IMR-90 (cell line): ENCODE data around the gene ACBD3. TPM values are rescaled to one million over a fixed set of nuclear protein-coding genes. Genes with fewer than 3 reads are reported as not detected.

Experiments
- ATAC-seq: fragments of 200-7000 bp; cut with Tn5 transposase; 2 replicates; pipeline ENCODE4 v1.9.1; 2020; ENCODE audit warnings: low read depth, mild to moderate bottlenecking, moderate library complexity
- BruUV-seq: library from RNA; stranded (reverse); fragments of 400-500 nt; replicated peaks from 2 replicates; lab custom pipeline; 2021; lab: Mats Ljungman, UMichigan
- CTCF ChIA-PET: fragments of 300-600 bp; formaldehyde crosslinking; extraction: SDS; loops from one replicate; lab custom pipeline; 2021; ENCODE audit warnings: antibody characterized with exemption; lab: Yijun Ruan, JAX
- POLR2A ChIA-PET: fragments of 300-600 bp; sonication (Branson Sonifier 250); formaldehyde crosslinking; loops from one replicate; lab custom pipeline; 2022; ENCODE audit warnings: antibody characterized with exemption; ENCODE audit not compliant: unreplicated experiment; lab: Charles Lee
- DNase-seq: peaks from one replicate; pipeline ENCODE4 v3.0.0; 2013
- H2AFZ ChIP-seq: replicated peaks from 2 replicates; pipeline ENCODE3; 2013; ENCODE audit warnings: low read length, mild to moderate bottlenecking; ENCODE audit not compliant: poor library complexity
- H2AK5ac ChIP-seq: 2 replicates; pipeline ENCODE4 v1.6.1; 2013; ENCODE audit warnings: low read depth, low read length, inconsistent platforms
- H2AK9ac ChIP-seq: replicated peaks from 2 replicates; pipeline ENCODE3; 2013; ENCODE audit warnings: mild to moderate bottlenecking, low read depth, low read length, moderate library complexity; ENCODE audit not compliant: poor library complexity
- H2BK120ac ChIP-seq: 2 replicates; pipeline ENCODE4 v1.6.1; 2013; ENCODE audit warnings: low read depth, low read length, inconsistent platforms
- H2BK15ac ChIP-seq: 3 replicates; pipeline ENCODE4 v1.6.1; 2013; ENCODE audit warnings: low read depth, low read length, inconsistent platforms
- H2BK20ac ChIP-seq: 2 replicates; pipeline ENCODE4 v1.6.1; 2013; ENCODE audit warnings: low read depth, mild to moderate bottlenecking, inconsistent platforms, low read length, moderate library complexity
- H2BK5ac ChIP-seq: 2 replicates; pipeline ENCODE4 v1.6.1; 2013; ENCODE audit warnings: mild to moderate bottlenecking, low read depth, low read length, inconsistent platforms; ENCODE audit not compliant: poor library complexity, severe bottlenecking
- H3K14ac ChIP-seq: replicated peaks from 2 replicates; pipeline ENCODE4 v1.6.1; 2013; ENCODE audit warnings: low read depth, low read length, inconsistent platforms
- H3K18ac ChIP-seq: 2 replicates; pipeline ENCODE4 v1.6.1; 2013; ENCODE audit warnings: low read depth, low read length, control low read depth
- H3K23ac ChIP-seq: 2 replicates; pipeline ENCODE4 v1.6.1; 2013; ENCODE audit warnings: low read depth, low read length, inconsistent platforms
- H3K27ac ChIP-seq: 2 replicates; pipeline ENCODE4 v1.5.1; 2013; ENCODE audit warnings: mild to moderate bottlenecking, control low read depth, low read length; ENCODE audit not compliant: insufficient read depth
- H3K27me3 ChIP-seq: 2 replicates; pipeline ENCODE4 v1.6.1; 2013; ENCODE audit warnings: low read length; ENCODE audit not compliant: control insufficient read depth, insufficient read depth
- H3K36me3 ChIP-seq: 2 replicates; pipeline ENCODE4 v1.6.1; 2013; ENCODE audit warnings: low read length, mixed read lengths; ENCODE audit not compliant: control insufficient read depth, insufficient read depth
- H3K4ac ChIP-seq: 2 replicates; pipeline ENCODE4 v1.6.1; 2013; ENCODE audit warnings: low read depth, low read length, inconsistent platforms
- H3K4me1 ChIP-seq: 2 replicates; pipeline ENCODE4 v1.6.1; 2013; ENCODE audit warnings: low read length, mixed read lengths; ENCODE audit not compliant: control insufficient read depth, insufficient read depth
- H3K4me2 ChIP-seq: 2 replicates; pipeline ENCODE4 v1.6.1; 2013; ENCODE audit warnings: low read depth, mild to moderate bottlenecking, control low read depth, low read length, moderate library complexity
- H3K4me3 ChIP-seq: 2 replicates; pipeline ENCODE4 v1.5.1; 2013; ENCODE audit warnings: low read depth, mild to moderate bottlenecking, control low read depth, low read length, moderate library complexity; ENCODE audit not compliant: insufficient read depth
- H3K56ac ChIP-seq: 2 replicates; pipeline ENCODE4 v1.6.1; 2013; ENCODE audit warnings: low read length, inconsistent platforms; ENCODE audit not compliant: insufficient read depth; ENCODE audit errors: extremely low read depth
- H3K79me1 ChIP-seq, 2 experiments: 2 replicates each; pipeline ENCODE4 v1.6.1; 2013; ENCODE audit warnings: low read length in 2 of 2, inconsistent platforms in 1 of 2, low read depth in 1 of 2
- H3K9ac ChIP-seq: 2 replicates; pipeline ENCODE4 v1.6.1; 2013; ENCODE audit warnings: low read depth, low read length, control low read depth
- H3K9me1 ChIP-seq: 2 replicates; pipeline ENCODE4 v1.6.1; 2013; ENCODE audit warnings: low read length, inconsistent platforms; ENCODE audit not compliant: insufficient read depth
- H3K9me3 ChIP-seq: 2 replicates; pipeline ENCODE4 v1.6.1; 2013; ENCODE audit warnings: low read length; ENCODE audit not compliant: control insufficient read depth, insufficient read depth
- H4K20me1 ChIP-seq: 2 replicates; pipeline ENCODE4 v1.6.1; 2013; ENCODE audit warnings: low read length, inconsistent platforms; ENCODE audit not compliant: insufficient read depth
- H4K5ac ChIP-seq: 2 replicates; pipeline ENCODE4 v1.6.1; 2013; ENCODE audit warnings: mild to moderate bottlenecking, low read depth, low read length, control low read depth
- H4K8ac ChIP-seq, 2 experiments: 2 replicates each; pipeline ENCODE4 v1.6.1; 2013; ENCODE audit warnings: low read depth in 2 of 2, low read length in 2 of 2, control low read depth in 1 of 2, inconsistent platforms in 1 of 2
- H4K91ac ChIP-seq: 2 replicates; pipeline ENCODE4 v1.6.1; 2013; ENCODE audit warnings: low read depth, low read length, inconsistent platforms; ENCODE audit not compliant: insufficient read depth
- BHLHE40 ChIP-seq: fragments of 150-350 bp; IDR thresholded peaks from 2 replicates; pipeline ENCODE4 v1.6.1; 2016; ENCODE audit warnings: mild to moderate bottlenecking, low read depth, low read length
- CEBPB ChIP-seq: IDR thresholded peaks from 2 replicates; pipeline ENCODE4 v1.6.1; 2012; ENCODE audit warnings: low read depth, low read length, improper control_type of control experiment
- MAFK ChIP-seq: IDR thresholded peaks from 2 replicates; pipeline ENCODE4 v1.6.1; 2012; ENCODE audit warnings: low read depth, low read length, improper control_type of control experiment
- MAZ ChIP-seq: IDR thresholded peaks from 2 replicates; pipeline ENCODE4 v1.6.1; 2012; ENCODE audit warnings: low read depth, mild to moderate bottlenecking, low read length, improper control_type of control experiment, moderate library complexity, borderline replicate concordance
- MXI1 ChIP-seq: IDR thresholded peaks from 2 replicates; pipeline ENCODE4 v1.6.1; 2012; ENCODE audit warnings: low read depth, mild to moderate bottlenecking, low read length, moderate library complexity, borderline replicate concordance
- WGBS, 2 experiments: methylation state at CpG; one replicate each; pipeline versions ENCODE4 v1.1.5 to v1.1.7; 2013; ENCODE audit warnings: missing lambda C conversion rate in 2 of 2; ENCODE audit not compliant: insufficient read length in 1 of 2; ENCODE audit errors: extremely low coverage in 2 of 2; 5-methylcytosine and 5-hydroxymethylcytosine counted together
- dilution Hi-C: fragments of 300-500 bp; cut with HindIII; formaldehyde crosslinking; loops from one replicate; pipeline ENCODE4 v1.14.3; 2018; ENCODE audit warnings: low sequenced_read_pairs; ENCODE audit not compliant: unreplicated experiment
- in situ Hi-C: fragments of 300-500 bp; cut with MboI; formaldehyde crosslinking; loops from 3 replicates; pipeline ENCODE4 v1.14.3; 2019; ENCODE audit warnings: low sequenced_read_pairs, inconsistent platforms, mixed read lengths
- intact Hi-C: fragments of 100-400 bp; cut with micrococcal nuclease; formaldehyde crosslinking; loops from 2 replicates; pipeline ENCODE4 v1.10.0; 2022
- microRNA-seq, 2 experiments: library from miRNA; stranded (forward) in 1 of 2; unstranded in 1 of 2; fragments of 10-50 nt in 1 of 2; fragments of <30 nt in 1 of 2; gene quantifications in 1 of 2; microRNA quantifications in 1 of 2; one replicate each; pipeline versions ENCODE3 to v1.1.0; 2013 to 2020; ENCODE audit not compliant: insufficient read depth in 1 of 2, insufficient read length in 1 of 2, unreplicated experiment in 1 of 2
- polyA plus RNA-seq, 3 experiments: library from polyadenylated mRNA; depleted of rRNA; stranded (reverse); fragments of >200 nt; gene quantifications; 2 replicates each; pipeline ENCODE4 v1.2.3, GENCODE V29; 2012; ENCODE audit warnings: low replicate concordance in 1 of 3
- small RNA-seq, 5 experiments: library from RNA; depleted of rRNA; stranded (forward); fragments of <200 nt; gene quantifications; one replicate each; pipeline ENCODE3, GENCODE V24; 2012
- total RNA-seq: library from RNA; depleted of rRNA; stranded (reverse); fragments of >200 nt; gene quantifications from 2 replicates; pipeline ENCODE4 v1.2.3, GENCODE V29; 2012; rRNA removed

Gene ACBD3
- total and polyA plus RNA-seq, 2 of the 4 experiments (the other 2 are of a cell fraction) = 30.3 to 59.7 TPM

- Histone ChIP-seq H3K9me1 (no peaks in the 10 kb centered on the region), H3K27me3 (peaks cover 8% of the 10 kb centered on the region), H3K36me3 (no peaks in the 10 kb centered on the region), H3K27ac (no peak overlapping the region), H3K4me1 (peaks cover 3% of the 10 kb centered on the region; the same call in 1 of the 2 replicates), H3K9me3 (no peaks in the 10 kb centered on the region), H4K5ac (no peak overlapping the region), H2AK5ac (no peak overlapping the region), H2BK20ac (no peak overlapping the region), H3K9ac (no peak overlapping the region), H3K56ac (no peak overlapping the region), H2AFZ (no peak overlapping the region), H2BK5ac (no peak overlapping the region), H4K20me1 (no peaks in the 10 kb centered on the region; the same call in 1 of the 2 replicates), H3K4me2 (no peak overlapping the region), H3K18ac (no peak overlapping the region), H4K8ac (no peak overlapping the region), H2AK9ac (no peak overlapping the region), H3K14ac (no peak overlapping the region), H4K91ac (no peak overlapping the region), H3K23ac (no peak overlapping the region), H3K79me1 (no peaks in the 10 kb centered on the region), H2BK15ac (no peak overlapping the region), H3K4ac (no peak overlapping the region), H2BK120ac (no peak overlapping the region), H3K4me3 (no peak overlapping the region)
- ATAC-seq = no peak
- CTCF ChIA-PET = interaction anchor here (0.9 kb wide), 1 partner anchor 10 kb away, joined by 7 read pairs; no protein-coding TSS in a partner anchor
- intact Hi-C loops = no loop called here
- TF ChIP-seq MAFK (no peak), MXI1 (no peak), MAZ (no peak), CEBPB (no peak), BHLHE40 (no peak)
- DNase-seq = no peak
- no TSS peak for BruUV-seq
- dilution Hi-C loops = no loop called here
- POLR2A ChIA-PET = no interaction called here
- in situ Hi-C loops = no loop called here
- no CpG with 5 or more reads among the region's 2 CpGs for WGBS, 2 experiments
Observed at GRCh38 chr1:226095286-226095685, 91.3 kb downstream of the ACBD3 start.

Small RNAs within 50 kb of the gene (microRNA-seq; reads per million reads assigned to microRNA genes)
- not detected for gene AL512343.1 (ENCODE audit: insufficient read depth, insufficient read length)

Small RNAs within 50 kb of the gene (small RNA-seq; reads per million reads assigned to genes)
- 0 reads per million in 5 experiments for gene AL512343.1

Other genes starting within 250 kb of the ACBD3 start
- gene LEFTY2, start 245.5 kb downstream of the ACBD3 start, total RNA-seq = not detected in 2 replicates
- not detected in 2 replicates for gene LEFTY2, start 245.5 kb downstream of the ACBD3 start, polyA plus RNA-seq (2012; rRNA removed)
- 14.7 and 29.4 TPM in 2 replicates for gene SDE2, start 187.4 kb downstream of the ACBD3 start, total RNA-seq
- gene SDE2, start 187.4 kb downstream of the ACBD3 start, polyA plus RNA-seq (2012; rRNA removed) = 7.2 and 8.5 TPM in 2 replicates
- gene H3-3A, start 124.0 kb downstream of the ACBD3 start, total RNA-seq = 171 and 188 TPM in 2 replicates
- gene H3-3A, start 124.0 kb downstream of the ACBD3 start, polyA plus RNA-seq (2012; rRNA removed) = 253 and 256 TPM in 2 replicates
- gene MIXL1, start 36.9 kb upstream of the ACBD3 start, total RNA-seq = not detected in 2 replicates
- not detected in 2 replicates for gene MIXL1, start 36.9 kb upstream of the ACBD3 start, polyA plus RNA-seq (2012; rRNA removed)
- 3.9 and 5.8 TPM in 2 replicates for gene LIN9, start 122.4 kb upstream of the ACBD3 start, total RNA-seq
- gene LIN9, start 122.4 kb upstream of the ACBD3 start, polyA plus RNA-seq (2012; rRNA removed) = 1.5 and 2.3 TPM in 2 replicates
- gene PARP1, start 221.4 kb upstream of the ACBD3 start, total RNA-seq = 96.7 and 105 TPM in 2 replicates
- 83.8 and 86.5 TPM in 2 replicates for gene PARP1, start 221.4 kb upstream of the ACBD3 start, polyA plus RNA-seq (2012; rRNA removed)